ENCODE measurements around the gene GLIS2. TPM values are rescaled to one million over a fixed set of nuclear protein-coding genes. Genes with fewer than 3 reads are reported as not detected.

Gene GLIS2
- total RNA-seq, 1 experiment from 2014 or later: 18.2 TPM

- Histone ChIP-seq H3K36me3 (ENCODE audit: control insufficient read depth in 1 of 2, insufficient read depth in 2 of 2, low read length in 2 of 2) (peaks cover 0 to 6% of the 10 kb centered on the region in 2 experiments; a peak in 1 of 4 replicates), H3K4me2 (ENCODE audit: low read length) (peak overlapping the region; percentile 82), H3K9me2 (ENCODE audit: insufficient read depth) (no peaks in the 10 kb centered on the region), H3K4me3 (replicated peaks in 1 of 2; ENCODE audit: low read depth in 1 of 2, low read length in 2 of 2) (no peak overlapping the region), H3K9ac (ENCODE audit: low read length) (peak overlapping the region; percentile 91), H2AFZ (ENCODE audit: low read depth, low read length, poor library complexity, severe bottlenecking) (no peak overlapping the region), H3K4me1 (ENCODE audit: control insufficient read depth in 1 of 2, insufficient read depth in 2 of 2, low read length in 2 of 2) (peaks cover 8 to 34% of the 10 kb centered on the region in 2 experiments; a peak in 3 of 4 replicates), H4K20me1 (ENCODE audit: insufficient read depth) (no peaks in the 10 kb centered on the region), H3K9me3 (ENCODE audit: control insufficient read depth in 1 of 2, insufficient read depth in 1 of 2, low read depth in 1 of 2, low read length in 2 of 2) (no peaks in the 10 kb centered on the region), H3K27ac (ENCODE audit: low read depth, low read length) (peak overlapping the region; percentile 91), H3K79me2 (ENCODE audit: insufficient read depth, low read length) (peaks cover 72% of the 10 kb centered on the region), H3K27me3 (ENCODE audit: insufficient read depth, low read length) (no peaks in the 10 kb centered on the region)
- RAD21 ChIA-PET (ENCODE audit: low non-redundant PET in 1 of 2, low total read pairs in 2 of 2, uncharacterized antibody in 2 of 2, unreplicated experiment in 2 of 2): no interaction called here
- ATAC-seq (no peak), DNase-seq (ENCODE audit: low read depth, low spot score) (no peak)
- CTCF ChIA-PET: interaction anchor here (1.6 to 2.1 kb wide), 2 partner anchors 8 to 16 kb away, joined by 10 read pairs; no protein-coding TSS in a partner anchor
- POLR2A ChIA-PET: no interaction called here
- TF ChIP-seq RAD21 (IDR thresholded peaks at IDR 0.05; ENCODE audit: low read depth) (no peak), JUND (IDR thresholded peaks at IDR 0.05) (no peak), EZH2phosphoT487 (IDR thresholded peaks at IDR 0.05; ENCODE audit: borderline replicate concordance) (no peak), EGR1 (IDR thresholded peaks at IDR 0.05; ENCODE audit: low read depth) (no peak), TCF7L2 (IDR thresholded peaks at IDR 0.05; ENCODE audit: borderline replicate concordance, extremely low read depth, insufficient read depth, insufficient read length) (no peak), CTCF (IDR thresholded peaks at IDR 0.05 in 2 of 3, conservative IDR thresholded peaks at IDR 0.05 in 1 of 3; ENCODE audit: borderline replicate concordance in 1 of 3, insufficient read depth in 1 of 3, low read depth in 2 of 3, low read length in 2 of 3) (no peak), CEBPB (IDR thresholded peaks at IDR 0.05; ENCODE audit: low read depth) (no peak), ATF3 (IDR thresholded peaks at IDR 0.05) (no peak), REST (IDR thresholded peaks at IDR 0.05; ENCODE audit: low read depth) (no peak), ZFX (IDR thresholded peaks at IDR 0.05) (no peak), MAX (IDR thresholded peaks at IDR 0.05) (no peak), CBX3 (IDR thresholded peaks at IDR 0.05; ENCODE audit: low read depth) (no peak), SRF (IDR thresholded peaks at IDR 0.05; ENCODE audit: low read depth) (no peak), POLR2AphosphoS5 (IDR thresholded peaks at IDR 0.05; ENCODE audit: low read depth, low read length) (no peak), ELF1 (IDR thresholded peaks at IDR 0.05; ENCODE audit: borderline replicate concordance, low read depth) (no peak), EZH2 (IDR thresholded peaks at IDR 0.05) (no peak), ZBTB33 (IDR thresholded peaks at IDR 0.05; ENCODE audit: extremely low read depth, insufficient replicate concordance, low read length) (no peak)
- no TSS peak for BruUV-seq (replicated peaks)
- intact Hi-C loops (cut with micrococcal nuclease): no loop called here
Observed at GRCh38 chr16:4270091-4270490, 45.8 kb upstream of the GLIS2 start.
